Measurements from ENCODE around the gene TRAPPC2. TPM values are rescaled to one million over a fixed set of nuclear protein-coding genes. Genes with fewer than 3 reads are reported as not detected.

Gene TRAPPC2
- total RNA-seq: 15.4 and 19.4 TPM in 2 replicates

GRCh38 chrX:13734278-13735172 lies at the start of gene TRAPPC2, which contains the start of gene OFD1:
TSS of gene TRAPPC2 (minus strand) at chrX:13734620. CDS start at chrX:13719963, 14,657 bp downstream.
TSS of gene OFD1 (plus strand) at chrX:13734748. CDS start at chrX:13735072, 324 bp downstream.

GRCh38 chrX:13688958-13689740 lies 45.3 kb downstream of the TRAPPC2 start, which contains the start of gene RAB9A:
TSS of gene RAB9A (plus strand) at chrX:13689128. CDS start at chrX:13708747, 19,619 bp downstream.

Other genes starting within 250 kb of the TRAPPC2 start
- 0.21 TPM in 1 of 2 replicates, not detected in the other for gene EGFL6, start 165.0 kb downstream of the TRAPPC2 start, total RNA-seq
- 1.7 and 1.9 TPM in 2 replicates for gene TCEANC, start 81.5 kb downstream of the TRAPPC2 start, total RNA-seq
- gene RAB9A, start 45.5 kb downstream of the TRAPPC2 start, total RNA-seq: 52.2 and 54.5 TPM in 2 replicates
- gene OFD1, start 128 bp upstream of the TRAPPC2 start, total RNA-seq: 11.9 and 14.0 TPM in 2 replicates
- gene GPM6B, start 82.5 kb upstream of the TRAPPC2 start, total RNA-seq: under 0.01 and 0.21 TPM in 2 replicates

Measured in tracheal epithelial cell (primary cell).